HG02943 (cell line): Measurements from ENCODE around the gene RAB7B.

Source experiments
- ATAC-seq: cut with Tn5 transposase; IDR thresholded peaks from one replicate; pipeline ENCODE4 v1.9.1; 2021; ENCODE audit warnings: mild to moderate bottlenecking, low read depth, moderate library complexity; ENCODE audit not compliant: unreplicated experiment

RAB7B gene

DNA sequence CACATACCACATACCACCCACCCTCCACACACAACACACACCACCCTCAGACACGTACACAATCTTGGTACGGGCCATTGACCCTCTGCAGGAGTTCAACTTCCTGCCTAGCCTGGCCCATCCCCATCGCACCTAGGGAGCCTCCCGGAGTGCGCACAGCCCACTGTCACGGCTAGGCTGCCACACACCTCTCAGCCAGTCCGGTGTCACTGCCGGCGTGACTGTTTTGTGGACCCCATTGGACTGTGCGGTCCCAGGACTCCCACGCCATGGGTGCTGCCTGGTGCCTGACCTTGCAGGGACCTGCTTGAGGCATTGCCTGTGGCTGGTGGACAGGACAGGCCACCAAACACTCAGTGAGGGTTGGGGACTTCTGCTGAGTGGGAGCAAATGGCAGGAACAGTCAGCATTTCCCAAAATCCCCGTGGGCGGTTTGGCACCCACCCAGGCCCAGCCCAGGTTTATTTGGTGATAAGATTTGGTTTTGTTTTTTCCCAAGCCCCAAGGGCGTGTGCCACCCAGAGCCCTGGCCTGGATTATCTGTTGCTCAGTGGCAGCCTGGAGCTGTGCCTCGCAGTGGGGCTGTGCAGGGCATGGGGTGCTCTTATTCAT lies 27.7 kb downstream of the RAB7B start:
- ATAC-seq, result no peak

DNA sequence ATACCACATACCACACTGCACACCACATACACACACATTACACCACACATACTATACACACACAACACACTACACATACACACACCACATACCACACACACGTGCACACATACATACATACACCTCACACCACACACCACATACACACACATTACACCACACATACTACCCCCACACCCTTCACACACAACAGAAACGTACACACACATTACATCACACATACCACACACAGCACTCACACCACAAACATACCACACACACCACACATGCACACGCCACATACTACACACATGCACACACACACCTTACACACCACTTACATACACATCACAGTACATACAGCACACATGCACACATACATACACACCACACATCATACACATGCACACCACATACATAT lies 28.5 kb downstream of the RAB7B start:
- ATAC-seq, result no peak

DNA sequence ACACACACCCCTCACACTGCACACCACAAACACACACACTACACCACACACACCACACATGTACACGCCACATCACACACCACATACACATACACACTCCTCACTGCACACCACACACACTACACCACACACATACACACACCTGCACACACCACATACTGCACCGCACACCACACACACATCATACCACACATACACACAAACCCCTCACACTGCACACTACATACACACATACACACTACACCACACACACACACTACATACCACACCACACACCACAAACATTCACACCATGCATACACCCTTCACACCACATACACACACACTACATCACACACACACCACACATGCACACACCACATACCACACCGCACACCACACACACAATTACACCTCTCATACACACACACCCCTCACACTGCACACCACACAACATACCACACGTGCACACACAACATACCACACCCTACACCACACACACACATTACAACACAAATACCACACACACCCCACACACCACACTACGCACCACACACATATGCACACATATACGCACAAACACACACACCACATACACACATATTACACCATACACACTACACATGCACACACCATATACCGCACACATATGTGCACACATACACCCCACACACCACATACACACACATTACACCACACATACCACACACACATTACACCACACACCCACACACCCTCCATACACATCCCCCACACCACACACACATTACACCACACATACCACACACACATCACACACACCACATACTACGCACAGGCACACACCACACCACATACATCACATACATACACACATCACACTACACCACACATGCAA lies 29.6 kb downstream of the RAB7B start:
- no peak for ATAC-seq

DNA sequence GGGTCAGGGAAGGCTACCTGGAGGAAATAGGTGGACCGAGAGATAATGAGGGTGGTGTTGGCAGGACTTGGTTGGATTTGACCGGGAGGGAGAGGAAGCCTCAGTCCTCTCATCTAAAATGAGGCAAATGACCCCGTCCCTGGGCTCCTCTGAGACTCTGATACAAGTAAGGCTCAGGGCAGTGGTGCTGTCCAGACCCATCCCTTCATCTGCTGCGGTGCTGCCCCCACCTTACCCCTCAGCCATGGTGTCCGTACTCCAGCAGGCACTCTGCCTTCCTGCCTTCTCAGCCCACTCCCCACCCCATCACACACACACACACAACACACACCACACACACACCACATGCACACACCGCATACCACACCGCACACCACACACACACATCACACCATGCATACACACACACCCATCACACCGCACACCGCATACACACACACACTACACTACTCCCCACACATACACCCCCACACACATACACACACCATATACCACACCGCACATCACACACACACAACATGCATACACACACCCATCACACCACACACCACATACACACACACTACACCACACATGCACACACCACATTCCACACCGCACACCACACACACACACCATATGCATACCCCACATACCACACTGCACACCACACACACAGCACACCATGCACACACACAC lies 30.6 kb downstream of the RAB7B start:
- no peak for ATAC-seq

DNA sequence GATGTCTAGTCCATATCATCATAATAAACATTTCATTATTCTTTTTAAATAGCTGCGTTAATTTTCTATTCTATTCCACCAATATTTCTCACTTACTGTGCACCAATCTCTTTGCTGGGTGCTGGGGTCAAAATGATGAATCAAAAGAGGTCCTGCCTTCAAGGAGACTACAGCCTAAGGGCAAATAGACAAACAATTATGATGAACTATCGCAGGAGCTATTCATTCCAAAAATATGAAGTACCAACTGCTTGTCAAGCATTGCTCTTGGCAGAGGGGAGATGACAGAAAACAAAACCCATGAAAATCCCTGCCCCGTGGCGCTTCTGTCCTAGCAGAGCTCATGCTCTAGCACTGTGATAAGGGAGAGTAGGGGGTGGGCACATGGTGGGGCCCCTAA lies 31.1 kb downstream of the RAB7B start:
- ATAC-seq, result no peak

DNA sequence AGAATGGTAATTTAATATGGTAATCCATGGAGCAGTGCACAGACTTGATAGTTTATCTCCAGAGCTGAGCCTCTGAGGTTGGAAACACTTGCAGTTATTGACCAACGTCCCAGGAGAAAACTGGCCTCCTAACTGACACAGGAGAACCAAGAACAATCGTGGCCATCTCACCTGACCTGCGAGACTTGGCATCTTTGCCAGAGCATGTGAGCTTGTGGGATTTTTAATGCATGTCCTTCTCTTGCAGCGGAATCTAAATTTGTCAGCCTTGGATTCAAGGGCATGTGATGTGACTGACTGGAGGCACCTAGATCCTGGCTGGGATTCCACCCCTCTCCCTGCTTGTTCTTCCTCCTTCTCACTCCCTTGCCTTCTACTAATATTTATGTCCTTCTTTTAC lies 32.1 kb downstream of the RAB7B start:
- no peak for ATAC-seq

DNA sequence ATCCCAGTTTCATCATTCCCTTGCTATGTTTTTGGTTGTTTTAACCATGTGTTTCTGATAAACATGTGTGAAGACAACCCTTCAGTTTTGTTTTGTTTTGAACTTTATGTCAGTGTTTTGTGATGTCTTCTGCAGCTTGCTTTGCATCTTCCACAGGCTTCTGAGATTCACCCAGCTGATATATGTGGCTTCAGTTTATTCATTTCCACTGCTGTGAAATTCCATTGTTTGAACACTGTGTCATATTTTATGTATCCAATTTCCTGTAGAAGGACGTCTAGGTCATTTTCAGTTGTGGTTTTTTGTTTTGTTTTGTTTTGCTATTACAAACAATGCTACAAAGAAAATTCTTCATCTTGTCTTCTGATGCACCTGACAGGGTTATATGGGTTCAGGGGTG lies 32.7 kb downstream of the RAB7B start:
- ATAC-seq, result no peak

DNA sequence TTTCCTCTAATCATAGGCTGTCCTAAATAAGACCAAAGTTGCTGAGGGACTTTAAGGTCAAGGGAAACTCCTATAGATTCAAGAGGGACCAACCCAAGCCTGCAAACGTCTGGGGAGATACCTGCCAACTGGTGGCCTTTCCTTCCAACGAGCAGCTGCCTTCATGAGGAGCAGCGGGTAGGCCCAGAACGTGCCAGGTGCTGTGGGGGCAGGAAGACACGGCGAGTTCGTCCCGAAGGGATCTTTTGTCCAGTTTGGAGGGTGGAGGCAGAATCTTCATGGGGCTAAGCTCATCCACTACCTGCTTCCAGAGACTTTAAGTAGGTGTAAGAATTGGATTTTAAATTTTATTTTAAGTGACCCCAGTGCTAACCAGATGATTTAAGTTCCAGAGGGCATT lies 34.0 kb downstream of the RAB7B start:
- ATAC-seq, result no peak

DNA sequence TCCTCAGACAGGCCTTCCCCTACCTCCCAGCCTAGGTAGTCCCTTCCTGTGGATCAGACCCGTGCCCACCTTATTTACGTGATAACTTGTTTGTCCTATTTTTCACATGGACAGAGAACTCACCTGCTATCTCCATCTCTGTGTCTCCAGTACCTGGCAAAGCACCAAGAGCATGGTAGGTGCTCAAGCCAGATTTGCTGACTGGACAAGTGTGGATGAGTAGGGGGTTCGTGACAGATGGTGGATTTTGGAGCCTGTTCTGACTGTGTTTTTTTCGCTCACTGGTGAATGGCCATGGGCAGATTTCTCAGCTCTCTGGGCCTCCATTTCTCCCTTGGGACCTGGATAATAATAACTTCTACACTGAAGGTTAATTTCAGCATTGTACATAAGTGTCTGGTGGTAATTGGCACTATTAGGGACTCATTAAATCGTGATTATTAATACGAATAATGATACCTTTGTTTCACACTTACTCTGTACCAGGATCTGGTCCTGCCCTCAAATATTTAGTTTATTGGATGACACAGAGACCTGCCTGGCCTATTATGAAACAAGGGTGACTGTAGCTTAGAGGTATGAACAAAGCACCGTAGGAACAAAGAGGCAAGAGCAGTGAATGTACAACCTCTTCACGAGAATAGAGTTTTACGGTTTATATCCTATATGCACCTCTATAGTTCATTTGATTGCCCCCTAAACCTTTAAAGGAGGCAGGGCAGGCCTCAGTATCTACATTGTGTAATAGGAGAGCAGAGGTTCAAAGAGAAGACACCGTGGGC lies 35.5 kb downstream of the RAB7B start:
- no peak for ATAC-seq

DNA sequence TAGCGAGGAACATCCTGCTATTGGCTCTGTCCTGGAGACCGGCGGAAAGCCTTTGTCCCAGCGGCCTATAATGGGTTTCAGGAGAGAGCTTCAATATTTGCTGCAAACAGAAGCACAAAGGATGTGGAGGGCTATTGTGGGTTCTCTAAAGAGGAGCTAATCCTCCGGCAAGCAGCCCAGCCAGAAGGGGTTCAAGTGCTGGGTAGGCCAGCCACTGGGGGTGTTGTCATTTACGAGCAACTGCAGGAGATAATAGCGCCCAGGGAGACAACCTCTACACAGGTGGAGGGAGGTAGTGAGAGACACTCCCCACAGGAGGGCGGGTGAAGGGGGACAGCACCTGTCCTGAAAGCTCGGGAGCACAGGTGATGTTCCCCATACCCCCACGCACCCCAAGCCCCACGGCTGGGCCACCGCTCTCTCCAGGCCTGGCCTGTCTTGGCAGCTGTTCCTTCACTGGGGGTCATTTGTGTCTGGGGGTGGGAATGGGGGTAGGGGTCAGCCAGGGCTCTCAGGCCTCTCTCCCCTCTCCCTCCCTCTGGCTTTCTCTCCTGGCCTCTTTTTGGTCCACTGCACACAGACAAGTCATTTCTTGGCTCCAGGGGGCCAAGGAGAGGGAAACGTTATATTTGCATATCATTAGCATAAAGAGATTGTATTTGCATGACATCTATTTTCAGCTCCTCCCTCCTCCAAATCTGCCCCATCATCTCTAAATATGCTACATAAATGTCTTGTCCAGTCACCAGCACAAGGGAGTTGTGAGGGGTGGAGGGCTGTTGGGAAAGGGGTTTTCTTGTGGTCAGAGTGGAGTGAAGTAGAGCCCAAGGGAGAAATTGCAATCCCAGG lies 37.9 kb downstream of the RAB7B start:
- no peak for ATAC-seq

DNA sequence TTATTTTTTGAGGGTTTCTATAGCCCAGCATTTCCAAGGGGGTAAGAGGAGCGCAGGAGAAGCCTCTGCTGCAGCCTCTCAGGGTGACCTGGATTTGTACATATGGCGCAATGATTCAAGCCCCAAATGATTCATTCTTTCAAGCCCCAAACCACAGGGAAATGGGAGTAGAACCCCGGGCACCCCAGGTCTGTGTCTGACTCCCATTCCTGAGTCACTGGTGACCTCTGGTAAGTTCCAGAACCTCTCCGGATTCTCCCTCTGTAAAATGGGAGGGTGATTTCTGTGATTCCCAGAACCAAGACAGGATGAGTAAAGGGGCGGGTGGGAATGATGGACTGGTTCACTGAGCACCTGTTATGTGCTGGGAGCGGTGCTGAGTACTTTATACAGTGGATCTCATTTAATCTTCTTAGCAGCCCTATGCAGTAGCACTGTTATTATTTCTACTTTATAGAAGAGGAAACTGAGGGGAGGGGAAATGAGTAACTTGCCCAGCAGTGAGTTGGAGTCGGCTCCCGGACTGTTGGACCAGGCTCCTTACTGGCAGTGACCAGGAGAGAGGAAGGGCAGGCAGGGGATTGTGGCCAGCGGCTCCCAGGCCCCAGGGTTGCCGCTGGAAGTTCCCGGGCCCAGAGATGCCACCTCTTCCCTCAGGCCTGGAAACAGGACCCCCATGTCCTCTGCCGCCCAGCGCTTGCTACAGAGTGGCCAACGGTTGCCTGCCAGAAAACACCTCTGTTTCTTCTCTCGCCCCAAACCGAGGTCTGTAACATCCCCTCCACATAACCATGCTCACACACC lies 39.6 kb downstream of the RAB7B start:
- ATAC-seq, result no peak

DNA sequence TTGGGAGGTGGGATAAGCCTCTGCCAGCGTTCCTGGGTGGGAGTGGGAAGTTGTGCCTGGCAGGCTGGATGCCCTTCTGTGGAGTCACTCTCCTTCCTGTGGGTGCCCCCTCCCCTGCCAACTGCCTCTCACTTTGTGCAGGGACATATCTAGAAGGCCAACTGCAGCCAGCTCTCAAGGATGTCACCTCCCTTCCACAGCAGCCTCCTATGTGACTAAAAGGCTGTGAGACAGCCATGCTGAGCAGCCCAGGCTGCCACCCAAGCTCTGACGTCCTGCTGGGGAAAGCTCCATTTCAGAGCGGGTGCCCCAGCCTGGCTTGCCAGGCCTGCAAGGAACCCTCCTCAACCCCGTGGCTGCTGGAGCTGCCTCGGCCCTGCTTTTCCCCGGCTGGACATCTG lies 40.4 kb downstream of the RAB7B start:
- no peak for ATAC-seq

DNA sequence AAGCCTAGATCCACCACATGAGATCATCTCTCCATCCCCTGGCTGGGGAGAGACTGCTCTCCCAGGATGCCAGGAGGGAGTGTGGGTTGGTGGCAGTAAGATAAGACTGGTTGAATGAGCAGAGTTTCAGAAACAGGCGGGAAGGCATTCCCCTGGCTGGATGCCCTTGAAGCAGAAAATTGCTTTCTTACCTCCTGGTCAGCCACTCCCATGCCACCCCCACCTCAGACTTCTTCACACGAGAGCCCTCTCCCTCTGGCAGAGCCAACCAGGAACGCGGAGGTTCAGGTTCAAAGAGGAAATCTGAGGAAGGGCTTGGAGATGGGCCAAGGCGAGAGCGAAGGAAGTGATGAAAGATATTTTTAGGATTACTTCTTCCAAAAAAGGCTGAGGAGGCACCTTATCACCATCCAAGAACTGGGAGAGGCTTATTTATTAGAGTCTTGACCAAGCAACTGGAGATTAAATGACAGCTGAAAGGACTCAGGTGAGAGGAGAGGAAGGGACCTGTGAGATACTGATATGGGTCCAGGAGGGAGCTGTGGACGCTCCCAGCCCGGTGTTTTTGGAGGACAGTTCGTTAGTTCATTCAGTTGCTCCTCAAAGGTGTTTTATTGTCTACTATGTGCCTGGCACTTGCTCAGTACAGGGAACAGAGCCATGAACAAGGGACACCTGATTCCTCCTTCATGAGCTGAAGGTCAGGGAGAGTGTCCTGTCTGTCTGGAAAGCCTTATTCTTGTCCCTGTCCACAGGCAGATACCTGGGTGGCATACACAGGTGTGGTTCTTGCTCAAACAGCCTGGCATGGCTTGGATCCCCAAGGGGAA lies 41.0 kb downstream of the RAB7B start:
- no peak for ATAC-seq

DNA sequence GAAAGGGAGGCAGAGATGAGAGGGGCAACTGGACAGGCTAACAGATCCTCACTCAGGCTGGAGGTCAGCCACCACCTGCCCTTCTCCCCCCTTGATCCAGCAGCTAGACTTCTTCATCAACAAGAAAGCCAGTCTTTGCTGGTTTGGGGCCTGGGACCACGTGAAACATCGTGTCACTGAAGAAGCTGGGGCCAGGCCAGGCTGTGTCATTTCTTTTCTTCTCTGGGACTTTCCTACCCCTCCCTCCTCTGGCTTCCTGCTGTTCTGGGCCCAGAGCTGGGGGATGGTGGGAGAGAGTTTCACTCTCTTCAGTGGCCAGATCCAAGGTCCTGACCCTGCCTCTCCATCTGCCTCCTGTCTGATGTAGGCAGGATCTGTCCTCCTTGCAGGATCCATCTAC lies 41.8 kb downstream of the RAB7B start:
- ATAC-seq, result no peak

DNA sequence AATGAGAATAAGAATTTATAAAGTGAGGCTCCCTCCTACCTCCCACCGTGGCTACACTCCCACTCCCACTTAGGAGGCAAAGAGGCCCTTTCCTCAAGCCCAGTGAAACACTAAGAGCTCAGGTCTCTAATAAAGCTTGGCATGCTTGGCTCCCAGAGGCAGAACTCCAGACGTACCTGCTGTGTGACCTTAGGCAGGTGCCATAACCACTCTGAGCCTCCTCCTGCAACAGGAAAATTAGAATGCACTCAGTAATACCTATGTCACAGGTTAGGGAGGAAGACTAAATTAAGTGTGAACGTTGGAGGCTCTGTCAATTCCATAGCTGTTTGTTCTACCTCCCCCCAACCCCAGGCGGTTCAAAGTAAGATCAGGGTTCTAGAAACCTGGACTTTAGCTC lies 43.4 kb downstream of the RAB7B start:
- no peak for ATAC-seq

DNA sequence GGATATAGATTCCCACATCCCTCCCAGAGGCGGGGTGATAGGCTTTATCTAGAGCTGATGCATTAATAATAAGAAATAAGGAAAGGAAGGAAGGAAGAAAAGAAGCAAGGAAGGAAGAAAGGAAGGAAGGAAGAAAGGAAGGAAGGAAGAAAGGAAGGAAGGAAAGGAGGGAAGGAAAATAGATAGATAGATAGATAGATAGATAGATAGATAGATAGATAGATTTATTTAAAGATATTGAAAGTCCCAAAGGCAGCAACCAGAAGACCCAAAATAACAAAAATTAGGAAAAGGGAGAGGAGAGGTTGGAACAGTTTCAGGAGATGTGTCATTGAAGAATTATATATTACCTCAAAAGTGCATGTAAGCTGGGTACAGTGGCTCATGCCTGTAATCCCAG lies 47.7 kb downstream of the RAB7B start:
- ATAC-seq, result no peak

DNA sequence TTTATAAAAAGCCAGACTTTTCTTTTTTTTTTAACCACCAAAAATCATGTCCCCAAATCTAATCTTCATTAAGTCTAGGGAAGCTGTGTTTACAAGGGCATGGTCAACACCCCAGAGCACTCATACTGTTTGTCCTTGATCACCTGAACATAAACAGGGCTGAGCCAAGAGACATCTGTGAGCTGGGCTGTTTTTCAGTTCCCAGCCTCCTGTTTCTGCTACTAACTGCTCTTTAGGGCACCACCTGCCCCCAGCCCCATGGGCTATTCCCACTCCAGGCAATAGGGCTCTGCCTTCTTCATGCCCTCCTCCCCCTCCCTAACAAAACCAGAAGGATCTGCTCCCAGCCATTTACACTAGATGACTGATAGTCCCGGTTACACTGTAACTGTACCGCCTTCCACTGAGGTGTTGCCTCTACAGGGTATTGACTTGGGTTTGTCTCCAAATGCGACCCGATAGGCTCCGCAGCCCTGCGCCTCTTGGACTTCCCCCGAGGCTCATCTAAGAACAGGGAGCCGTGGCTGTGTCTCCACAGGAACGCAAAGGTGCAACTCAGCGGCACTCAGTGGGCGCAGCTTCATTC lies 48.3 kb downstream of the RAB7B start:
- no peak for ATAC-seq

DNA sequence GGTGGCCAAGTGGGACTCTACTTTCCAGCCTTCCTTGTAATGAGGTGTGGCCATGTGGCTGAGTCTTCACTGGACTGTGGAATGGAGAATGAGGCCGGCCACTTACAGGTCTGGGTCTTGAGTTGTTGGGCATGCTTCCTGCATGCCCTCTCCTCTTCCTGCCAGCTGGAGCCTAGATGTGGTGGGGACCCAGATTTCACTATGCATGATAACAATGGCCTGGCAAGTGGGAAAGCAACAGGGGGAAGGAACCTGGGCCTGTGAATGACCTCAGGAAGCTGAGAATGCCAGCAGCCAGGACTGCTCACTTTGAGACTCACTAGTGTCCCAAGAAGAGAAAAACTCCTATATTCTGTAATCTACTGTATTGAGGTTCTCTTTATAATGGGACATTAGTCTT lies 51.4 kb downstream of the RAB7B start:
- ATAC-seq, result no peak
